Measurements from ENCODE around the gene GTF3C2. TPM values are rescaled to one million over a fixed set of nuclear protein-coding genes. Genes with fewer than 3 reads are reported as not detected.

The GTF3C2 gene
- total RNA-seq, 1 donor from 2014 or later: 114 TPM

- no peak for TF ChIP-seq CTCF (conservative IDR thresholded peaks at IDR 0.05)
- no peak for DNase-seq (ENCODE audit: low read depth, low spot score)
- Mint-ChIP-seq H3K9me3 (no peaks in the 10 kb centered on the region), H3K36me3 (ENCODE audit: low read depth) (peaks cover 17% of the 10 kb centered on the region), H3K4me3 (peak overlapping the region; percentile 81), H3K4me1 (peaks cover 26% of the 10 kb centered on the region), H3K27me3 (ENCODE audit: low read depth) (peaks cover 13% of the 10 kb centered on the region), H3K27ac (ENCODE audit: unreplicated experiment) (no peak overlapping the region)
These were observed 21.7 kb upstream of the GTF3C2 start for GRCh38 chr2:27378096-27378808.

GRCh38 chr2:27377618-27378095 lies 21.1 kb upstream of the GTF3C2 start:
- peak overlapping the region; percentile 81 for H3K4me3 Mint-ChIP-seq
- DNase-seq (ENCODE audit: low read depth, low spot score): no peak
- H3K27me3 Mint-ChIP-seq (ENCODE audit: low read depth): peaks cover 13% of the 10 kb centered on the region
- H3K36me3 Mint-ChIP-seq (ENCODE audit: low read depth): peaks cover 21% of the 10 kb centered on the region
- no peak for TF ChIP-seq CTCF (conservative IDR thresholded peaks at IDR 0.05)
- H3K4me1 Mint-ChIP-seq: peaks cover 30% of the 10 kb centered on the region
- no peaks in the 10 kb centered on the region for H3K9me3 Mint-ChIP-seq
- no peak overlapping the region for H3K27ac Mint-ChIP-seq (ENCODE audit: unreplicated experiment)

- peaks cover 24% of the 10 kb centered on the region for H3K36me3 Mint-ChIP-seq (ENCODE audit: low read depth)
- no peaks in the 10 kb centered on the region for H3K9me3 Mint-ChIP-seq
- no peak for TF ChIP-seq CTCF (conservative IDR thresholded peaks at IDR 0.05)
- no peak for DNase-seq (ENCODE audit: low read depth, low spot score)
- H3K27me3 Mint-ChIP-seq (ENCODE audit: low read depth): peaks cover 13% of the 10 kb centered on the region
- peak overlapping the region; percentile 86 for H3K27ac Mint-ChIP-seq (ENCODE audit: unreplicated experiment)
- peaks cover 35% of the 10 kb centered on the region for H3K4me1 Mint-ChIP-seq
- H3K4me3 Mint-ChIP-seq: peak overlapping the region; percentile 81
These were observed 20.5 kb upstream of the GTF3C2 start for GRCh38 chr2:27376866-27377617.

GRCh38 chr2:27376151-27376865 lies 19.7 kb upstream of the GTF3C2 start:
- Mint-ChIP-seq H3K9me3 (no peaks in the 10 kb centered on the region), H3K36me3 (ENCODE audit: low read depth) (peaks cover 23% of the 10 kb centered on the region), H3K4me1 (peaks cover 37% of the 10 kb centered on the region), H3K4me3 (peak overlapping the region; percentile 81), H3K27me3 (ENCODE audit: low read depth) (peaks cover 15% of the 10 kb centered on the region), H3K27ac (ENCODE audit: unreplicated experiment) (peak overlapping the region; percentile 86)
- DNase-seq (ENCODE audit: low read depth, low spot score): no peak
- TF ChIP-seq CTCF (conservative IDR thresholded peaks at IDR 0.05): no peak

- Mint-ChIP-seq H3K4me1 (peaks cover 33% of the 10 kb centered on the region), H3K27ac (ENCODE audit: unreplicated experiment) (peak overlapping the region; percentile 57), H3K4me3 (peak overlapping the region; percentile 81), H3K9me3 (no peaks in the 10 kb centered on the region), H3K36me3 (ENCODE audit: low read depth) (peaks cover 22% of the 10 kb centered on the region), H3K27me3 (ENCODE audit: low read depth) (peaks cover 17% of the 10 kb centered on the region)
- no peak for DNase-seq (ENCODE audit: low read depth, low spot score)
- no peak for TF ChIP-seq CTCF (conservative IDR thresholded peaks at IDR 0.05)
These were observed 19.0 kb upstream of the GTF3C2 start for GRCh38 chr2:27375513-27376099.

Measured in neural crest cell (in vitro differentiated cells).